ENCODE measurements around the gene RYR2.

DNA sequence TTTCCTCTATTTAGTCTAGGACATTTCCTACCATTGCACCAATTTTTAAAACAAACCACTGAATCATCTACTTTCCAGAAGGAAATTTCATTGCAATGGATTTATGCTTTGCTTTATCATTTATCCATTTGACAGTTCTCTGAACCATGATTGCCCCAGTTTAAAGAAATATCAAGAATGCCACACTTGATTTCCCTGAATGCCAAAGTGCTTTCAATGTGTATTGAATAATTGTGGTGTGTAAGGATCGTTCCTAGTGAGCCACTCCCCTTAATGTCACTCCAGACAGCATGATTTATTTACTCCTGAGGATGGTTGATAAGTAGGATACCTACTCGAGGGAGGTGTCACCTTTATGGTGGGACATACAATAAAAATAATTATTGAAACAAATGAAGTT, 169.6 kb downstream of the RYR2 start:
- no peak for TF ChIP-seq EZH2 (IDR thresholded peaks at IDR 0.05; ENCODE audit: insufficient read depth, poor library complexity, severe bottlenecking)
- TF ChIP-seq EZH2phosphoT487 (IDR thresholded peaks at IDR 0.05; ENCODE audit: insufficient read depth, low read depth) = no peak
